Duodenal mucosa (tissue), 2 donors: Measurements from ENCODE around the gene AHRR.

Experiments
- H3K27ac ChIP-seq: one replicate; pipeline ENCODE4 v1.7.0; 2013; ENCODE audit warnings: low read depth, low read length
- H3K27me3 ChIP-seq, 2 donors: one replicate each; pipeline ENCODE4 v1.7.0; 2013; ENCODE audit warnings: low read length in 2 of 2, control low read depth in 1 of 2; ENCODE audit not compliant: insufficient read depth in 2 of 2, control insufficient read depth in 1 of 2
- H3K36me3 ChIP-seq, 2 donors: one replicate each; pipeline ENCODE4 v1.7.0; 2013; ENCODE audit warnings: low read length in 2 of 2, control low read depth in 1 of 2; ENCODE audit not compliant: insufficient read depth in 2 of 2, control insufficient read depth in 1 of 2
- H3K4me1 ChIP-seq, 2 donors: one replicate each; pipeline ENCODE4 v1.7.0; 2013; ENCODE audit warnings: low read length in 2 of 2, control low read depth in 1 of 2; ENCODE audit not compliant: insufficient read depth in 2 of 2, control insufficient read depth in 1 of 2
- H3K4me3 ChIP-seq, 2 donors: one replicate each; pipeline ENCODE4 v1.7.0; 2013; ENCODE audit warnings: low read length in 2 of 2, low read depth in 1 of 2
- H3K9ac ChIP-seq, 2 donors: one replicate each; pipeline ENCODE4 v1.7.0; 2013; ENCODE audit warnings: low read length in 2 of 2, low read depth in 1 of 2
- H3K9me3 ChIP-seq, 2 donors: one replicate each; pipeline ENCODE4 v1.7.0; 2013; ENCODE audit warnings: low read length in 2 of 2, control low read depth in 1 of 2; ENCODE audit not compliant: control insufficient read depth in 1 of 2

The AHRR gene

GRCh38 chr5:449151-449550 lies 127.6 kb downstream of the AHRR start:
- H3K36me3 ChIP-seq: peaks cover 57 to 74% of the 10 kb centered on the region in 2 donors
- H3K4me3 ChIP-seq: no peak overlapping the region
- peaks cover 8 to 19% of the 10 kb centered on the region in 2 donors for H3K4me1 ChIP-seq
- peaks cover 0 to 15% of the 10 kb centered on the region in 2 donors for H3K9me3 ChIP-seq
- no peaks in the 10 kb centered on the region for H3K27me3 ChIP-seq
- H3K27ac ChIP-seq: no peak overlapping the region
- no peak overlapping the region for H3K9ac ChIP-seq

GRCh38 chr5:451587-452458 lies 130.3 kb downstream of the AHRR start:
- H3K27ac ChIP-seq: no peak overlapping the region
- H3K4me1 ChIP-seq: peaks cover 0 to 13% of the 10 kb centered on the region in 2 donors
- H3K4me3 ChIP-seq: no peak overlapping the region
- H3K9ac ChIP-seq: no peak overlapping the region
- H3K36me3 ChIP-seq: peaks cover 64 to 89% of the 10 kb centered on the region in 2 donors
- H3K27me3 ChIP-seq: no peaks in the 10 kb centered on the region
- H3K9me3 ChIP-seq: peaks cover 0 to 15% of the 10 kb centered on the region in 2 donors

DNA sequence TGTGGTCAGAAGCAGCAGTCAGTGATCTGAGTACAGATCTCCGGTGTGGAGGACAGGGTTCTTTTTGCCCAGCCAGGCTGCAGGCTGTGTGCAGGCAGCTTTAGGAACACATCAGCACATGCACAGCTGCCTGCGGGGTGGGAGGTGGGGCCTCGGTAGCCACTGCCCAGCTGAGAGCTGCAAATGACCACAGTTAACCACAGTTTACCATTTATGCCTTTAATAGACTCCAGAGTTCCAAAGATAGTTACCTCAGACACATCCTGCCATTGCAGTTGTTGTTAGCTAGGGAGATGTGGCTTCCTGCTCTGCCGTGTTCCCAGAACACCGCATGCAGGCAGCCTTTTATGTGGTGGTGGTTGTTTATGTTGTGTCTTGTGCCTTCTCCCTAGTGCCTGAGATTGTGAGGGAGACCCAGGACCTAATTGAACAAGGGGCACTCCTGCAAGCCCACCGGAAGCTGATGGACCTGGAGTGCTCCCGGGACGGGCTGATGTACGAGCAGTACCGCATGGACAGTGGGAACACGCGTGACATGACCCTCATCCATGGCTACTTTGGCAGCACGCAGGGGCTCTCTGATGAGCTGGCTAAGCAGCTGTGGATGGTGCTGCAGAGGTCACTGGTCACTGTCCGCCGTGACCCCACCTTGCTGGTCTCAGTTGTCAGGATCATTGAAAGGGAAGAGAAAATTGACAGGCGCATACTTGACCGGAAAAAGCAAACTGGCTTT lies 131.6 kb downstream of the AHRR start:
- no peak overlapping the region for H3K4me3 ChIP-seq
- H3K9me3 ChIP-seq: peaks cover 0 to 15% of the 10 kb centered on the region in 2 donors
- no peak overlapping the region for H3K27ac ChIP-seq
- H3K27me3 ChIP-seq: no peaks in the 10 kb centered on the region
- H3K9ac ChIP-seq: no peak overlapping the region
- H3K36me3 ChIP-seq: peaks cover 62 to 89% of the 10 kb centered on the region in 2 donors
- peaks cover 0 to 9% of the 10 kb centered on the region in 2 donors for H3K4me1 ChIP-seq

GRCh38 chr5:453725-454481 lies 132.4 kb downstream of the AHRR start:
- peaks cover 0 to 8% of the 10 kb centered on the region in 2 donors for H3K4me1 ChIP-seq
- H3K27me3 ChIP-seq: no peaks in the 10 kb centered on the region
- H3K36me3 ChIP-seq: peaks cover 56 to 89% of the 10 kb centered on the region in 2 donors
- peaks cover 0 to 15% of the 10 kb centered on the region in 2 donors for H3K9me3 ChIP-seq
- H3K4me3 ChIP-seq: no peak overlapping the region
- H3K27ac ChIP-seq: no peak overlapping the region
- H3K9ac ChIP-seq: no peak overlapping the region

DNA sequence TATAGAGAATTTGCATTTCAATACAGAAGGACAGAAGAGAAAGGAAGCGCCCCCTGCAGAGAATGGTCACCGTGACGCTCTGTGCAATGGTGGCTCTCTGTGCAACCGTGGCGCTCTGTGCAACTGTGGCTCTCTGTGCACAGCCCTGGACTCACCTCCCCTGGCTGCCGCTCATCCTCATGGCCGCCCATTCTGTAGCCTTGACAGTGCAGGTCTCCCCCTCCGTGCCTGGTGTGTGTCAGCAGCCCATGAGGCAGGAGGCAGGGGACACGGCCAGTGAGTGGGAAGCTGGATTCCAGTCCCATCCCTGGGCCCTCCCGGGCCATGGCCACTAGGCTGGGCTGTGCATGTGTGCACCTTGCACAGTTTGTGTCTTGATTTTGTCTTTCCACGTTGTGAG lies 133.4 kb downstream of the AHRR start:
- Histone ChIP-seq H3K27me3 (no peaks in the 10 kb centered on the region), H3K27ac (no peak overlapping the region), H3K9me3 (peaks cover 0 to 15% of the 10 kb centered on the region in 2 donors), H3K9ac (no peak overlapping the region), H3K4me1 (peaks cover 0 to 8% of the 10 kb centered on the region in 2 donors), H3K4me3 (no peak overlapping the region), H3K36me3 (peaks cover 52 to 88% of the 10 kb centered on the region in 2 donors)

- peaks cover 59 to 91% of the 10 kb centered on the region in 2 donors for H3K36me3 ChIP-seq
- H3K9me3 ChIP-seq: peaks cover 0 to 15% of the 10 kb centered on the region in 2 donors
- H3K4me1 ChIP-seq: peaks cover 0 to 8% of the 10 kb centered on the region in 2 donors
- H3K9ac ChIP-seq: no peak overlapping the region
- H3K27ac ChIP-seq: no peak overlapping the region
- no peaks in the 10 kb centered on the region for H3K27me3 ChIP-seq
- H3K4me3 ChIP-seq: no peak overlapping the region
These were observed 134.3 kb downstream of the AHRR start for GRCh38 chr5:455806-456205.

DNA sequence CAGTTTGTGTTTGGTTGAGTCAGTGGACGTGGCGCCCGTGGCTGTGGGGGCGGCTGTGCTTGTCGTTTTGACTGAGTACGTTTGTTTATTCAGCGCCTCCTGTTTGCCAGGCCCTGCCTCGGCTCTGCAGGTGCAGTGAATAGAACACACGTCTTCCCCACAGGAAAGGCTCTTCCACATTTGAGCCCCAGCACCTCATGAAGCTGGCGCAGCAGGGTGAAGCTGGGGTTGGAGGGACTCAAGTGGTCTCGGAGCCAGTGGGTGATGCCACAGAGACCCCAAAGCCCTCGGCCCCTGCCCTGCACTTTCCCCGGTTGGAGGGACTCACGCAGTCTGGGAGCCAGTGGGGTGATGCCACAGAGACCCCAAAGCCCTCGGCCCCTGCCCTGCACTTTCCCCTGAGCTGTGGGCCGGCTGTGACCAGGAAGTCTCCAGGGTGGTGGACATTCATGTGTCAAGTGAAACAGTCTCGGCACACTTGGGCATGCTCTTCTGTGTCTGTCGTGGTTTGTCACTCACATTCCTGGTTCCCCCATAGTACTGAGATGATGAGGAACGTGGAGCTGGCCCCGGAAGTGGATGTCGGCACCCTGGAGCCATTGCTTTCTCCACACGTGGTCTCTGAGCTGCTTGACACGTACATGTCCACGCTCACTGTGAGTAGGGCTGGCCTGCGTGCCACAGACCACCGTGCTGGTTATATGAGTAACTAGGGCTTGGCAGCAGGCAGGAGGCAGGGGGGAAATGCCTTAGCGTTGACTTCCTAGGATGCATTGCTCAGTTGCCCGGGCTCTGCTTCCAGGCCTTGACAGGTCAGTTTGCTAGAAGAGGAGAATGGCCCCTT lies 135.1 kb downstream of the AHRR start:
- H3K9ac ChIP-seq: no peak overlapping the region
- H3K27me3 ChIP-seq: no peaks in the 10 kb centered on the region
- H3K27ac ChIP-seq: no peak overlapping the region
- peaks cover 0 to 9% of the 10 kb centered on the region in 2 donors for H3K9me3 ChIP-seq
- H3K4me3 ChIP-seq: no peak overlapping the region
- H3K4me1 ChIP-seq: peaks cover 0 to 8% of the 10 kb centered on the region in 2 donors
- H3K36me3 ChIP-seq: peaks cover 53 to 89% of the 10 kb centered on the region in 2 donors

DNA sequence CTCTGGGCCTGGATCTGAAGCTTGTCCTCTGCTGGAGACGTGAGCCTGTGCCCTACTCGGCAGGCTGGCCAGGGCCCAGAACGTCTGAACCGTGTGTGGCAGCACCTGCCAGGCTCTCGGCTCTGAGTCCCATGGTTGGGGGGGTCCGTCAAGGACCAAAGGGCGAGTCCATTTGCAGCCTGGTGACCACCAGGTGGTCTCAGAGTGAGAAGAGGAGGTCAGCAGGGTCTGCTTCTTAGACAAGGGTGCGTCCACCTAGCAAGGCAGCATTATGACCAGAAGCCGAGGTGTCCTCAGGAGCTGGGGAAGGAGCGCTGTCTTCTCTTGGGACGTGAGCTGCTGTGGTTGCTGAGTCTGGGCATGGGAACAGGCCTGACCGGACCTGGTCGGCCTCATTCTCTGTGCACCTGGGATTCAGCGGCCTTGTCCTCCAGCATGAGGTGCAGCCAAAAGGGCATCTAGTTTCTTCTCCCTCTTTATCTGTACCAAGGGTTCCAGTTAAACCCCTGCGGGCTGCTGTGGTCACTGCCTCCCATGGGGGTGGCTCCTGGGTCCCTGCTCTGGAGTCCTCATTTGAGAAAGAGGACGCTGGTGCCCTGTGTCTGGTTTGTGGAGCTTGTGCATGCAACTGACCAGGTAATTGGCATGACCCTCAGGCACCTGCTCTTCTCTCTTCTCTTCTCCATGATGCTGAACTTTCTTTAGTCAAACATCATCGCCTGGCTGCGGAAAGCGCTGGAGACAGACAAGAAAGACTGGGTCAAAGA lies 135.9 kb downstream of the AHRR start:
- H3K4me3 ChIP-seq: no peak overlapping the region
- H3K9me3 ChIP-seq: peaks cover 0 to under 1% of the 10 kb centered on the region in 2 donors
- no peak overlapping the region for H3K9ac ChIP-seq
- no peak overlapping the region for H3K27ac ChIP-seq
- H3K4me1 ChIP-seq: peaks cover 0 to 8% of the 10 kb centered on the region in 2 donors
- H3K36me3 ChIP-seq: peaks cover 57 to 89% of the 10 kb centered on the region in 2 donors
- H3K27me3 ChIP-seq: no peaks in the 10 kb centered on the region
